Smooth muscle cell of trachea (primary cell): ENCODE data around the gene NAV3. TPM values are rescaled to one million over a fixed set of nuclear protein-coding genes. Genes with fewer than 3 reads are reported as not detected.

Experiments
- total RNA-seq: library from RNA; depleted of rRNA; stranded (reverse); fragments of >200 nt; gene quantifications from 2 replicates; pipeline ENCODE4 v1.2.1, GENCODE V29; 2014

NAV3 gene, protein sequence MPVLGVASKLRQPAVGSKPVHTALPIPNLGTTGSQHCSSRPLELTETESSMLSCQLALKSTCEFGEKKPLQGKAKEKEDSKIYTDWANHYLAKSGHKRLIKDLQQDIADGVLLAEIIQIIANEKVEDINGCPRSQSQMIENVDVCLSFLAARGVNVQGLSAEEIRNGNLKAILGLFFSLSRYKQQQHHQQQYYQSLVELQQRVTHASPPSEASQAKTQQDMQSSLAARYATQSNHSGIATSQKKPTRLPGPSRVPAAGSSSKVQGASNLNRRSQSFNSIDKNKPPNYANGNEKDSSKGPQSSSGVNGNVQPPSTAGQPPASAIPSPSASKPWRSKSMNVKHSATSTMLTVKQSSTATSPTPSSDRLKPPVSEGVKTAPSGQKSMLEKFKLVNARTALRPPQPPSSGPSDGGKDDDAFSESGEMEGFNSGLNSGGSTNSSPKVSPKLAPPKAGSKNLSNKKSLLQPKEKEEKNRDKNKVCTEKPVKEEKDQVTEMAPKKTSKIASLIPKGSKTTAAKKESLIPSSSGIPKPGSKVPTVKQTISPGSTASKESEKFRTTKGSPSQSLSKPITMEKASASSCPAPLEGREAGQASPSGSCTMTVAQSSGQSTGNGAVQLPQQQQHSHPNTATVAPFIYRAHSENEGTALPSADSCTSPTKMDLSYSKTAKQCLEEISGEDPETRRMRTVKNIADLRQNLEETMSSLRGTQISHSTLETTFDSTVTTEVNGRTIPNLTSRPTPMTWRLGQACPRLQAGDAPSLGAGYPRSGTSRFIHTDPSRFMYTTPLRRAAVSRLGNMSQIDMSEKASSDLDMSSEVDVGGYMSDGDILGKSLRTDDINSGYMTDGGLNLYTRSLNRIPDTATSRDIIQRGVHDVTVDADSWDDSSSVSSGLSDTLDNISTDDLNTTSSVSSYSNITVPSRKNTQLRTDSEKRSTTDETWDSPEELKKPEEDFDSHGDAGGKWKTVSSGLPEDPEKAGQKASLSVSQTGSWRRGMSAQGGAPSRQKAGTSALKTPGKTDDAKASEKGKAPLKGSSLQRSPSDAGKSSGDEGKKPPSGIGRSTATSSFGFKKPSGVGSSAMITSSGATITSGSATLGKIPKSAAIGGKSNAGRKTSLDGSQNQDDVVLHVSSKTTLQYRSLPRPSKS (N-terminal part only)
- 41.2 and 48.0 TPM in 2 replicates for total RNA-seq

GRCh38 chr12:77830583-77831351, at the start of gene NAV3:
TSS of gene NAV3 (plus strand) at chr12:77830894. CDS start at chr12:77831462, 568 bp downstream.

